Smooth muscle cell (in vitro differentiated cells): ENCODE measurements around the gene TOMM70. TPM values are rescaled to one million over a fixed set of nuclear protein-coding genes. Genes with fewer than 3 reads are reported as not detected.

Experiments
- DNase-seq: peaks from one replicate; lab custom pipeline; 2025; ENCODE audit not compliant: unreplicated experiment; lab: John Stamatoyannopoulos, UW
- H2AFZ ChIP-seq: fragments of 200-600 bp; sonication (generic); 2 replicates; pipeline ENCODE4 v1.6.0; 2016; ENCODE audit warnings: antibody characterized with exemption, low read depth, mild to moderate bottlenecking
- H3F3A ChIP-seq: fragments of 200-600 bp; sonication (generic); 2 replicates; pipeline ENCODE4 v1.6.0; 2017; ENCODE audit warnings: antibody characterized with exemption, low read depth
- H3K27ac ChIP-seq: fragments of 200-600 bp; sonication (generic); 2 replicates; pipeline ENCODE4 v1.5.1; 2016; ENCODE audit warnings: low read depth, mild to moderate bottlenecking
- H3K27me3 ChIP-seq: fragments of 200-600 bp; sonication (generic); 2 replicates; pipeline ENCODE4 v1.6.1; 2016; ENCODE audit warnings: low read depth, mild to moderate bottlenecking
- H3K36me3 ChIP-seq: fragments of 200-600 bp; sonication (generic); 2 replicates; pipeline ENCODE4 v1.5.1; 2016; ENCODE audit warnings: low read depth
- H3K4me1 ChIP-seq: fragments of 200-600 bp; sonication (generic); 2 replicates; pipeline ENCODE4 v1.5.1; 2016; ENCODE audit warnings: low read depth
- H3K4me2 ChIP-seq: fragments of 200-600 bp; sonication (generic); 2 replicates; pipeline ENCODE4 v1.6.0; 2016; ENCODE audit warnings: mild to moderate bottlenecking
- H3K4me3 ChIP-seq: fragments of 200-600 bp; sonication (generic); 2 replicates; pipeline ENCODE4 v1.5.1; 2016; ENCODE audit warnings: mild to moderate bottlenecking
- H3K79me2 ChIP-seq: fragments of 200-600 bp; sonication (generic); 2 replicates; pipeline ENCODE4 v1.6.0; 2016; ENCODE audit warnings: low read depth, mild to moderate bottlenecking
- H3K9ac ChIP-seq: fragments of 200-600 bp; sonication (generic); 2 replicates; pipeline ENCODE4 v1.6.0; 2016; ENCODE audit warnings: low read depth
- H3K9me3 ChIP-seq: fragments of 200-600 bp; sonication (generic); replicated peaks from 2 replicates; pipeline ENCODE4 v1.5.1; 2016; ENCODE audit warnings: low read depth
- H4K20me1 ChIP-seq: fragments of 200-600 bp; sonication (generic); 2 replicates; pipeline ENCODE4 v1.6.0; 2016; ENCODE audit warnings: low read depth
- CTCF ChIP-seq: fragments of 200-600 bp; sonication (generic); IDR thresholded peaks from 2 replicates; pipeline ENCODE4 v1.5.1; 2017; ENCODE audit warnings: borderline replicate concordance, mild to moderate bottlenecking, antibody characterized with exemption; ENCODE audit not compliant: insufficient read depth, poor library complexity, severe bottlenecking
- WGBS: methylation state at CpG from one replicate; pipeline ENCODE4 v1.1.7; 2016; ENCODE audit warnings: low lambda C conversion rate; 5-methylcytosine and 5-hydroxymethylcytosine counted together
- polyA plus RNA-seq: library from polyadenylated mRNA; unstranded; fragments of >200 nt; fragmentation: Nextera tagmentation; extraction: Ambion mirVana; gene quantifications from 2 replicates; pipeline ENCODE4 v1.2.1, GENCODE V29; 2016
- total RNA-seq: library from RNA; depleted of rRNA; stranded (reverse); fragments of >200 nt; gene quantifications from 2 replicates; pipeline ENCODE4 v1.2.3, GENCODE V29; 2014

Gene TOMM70
- total and polyA plus RNA-seq, 2 experiments from 2014 or later = 28.1 to 53.7 TPM

DNA sequence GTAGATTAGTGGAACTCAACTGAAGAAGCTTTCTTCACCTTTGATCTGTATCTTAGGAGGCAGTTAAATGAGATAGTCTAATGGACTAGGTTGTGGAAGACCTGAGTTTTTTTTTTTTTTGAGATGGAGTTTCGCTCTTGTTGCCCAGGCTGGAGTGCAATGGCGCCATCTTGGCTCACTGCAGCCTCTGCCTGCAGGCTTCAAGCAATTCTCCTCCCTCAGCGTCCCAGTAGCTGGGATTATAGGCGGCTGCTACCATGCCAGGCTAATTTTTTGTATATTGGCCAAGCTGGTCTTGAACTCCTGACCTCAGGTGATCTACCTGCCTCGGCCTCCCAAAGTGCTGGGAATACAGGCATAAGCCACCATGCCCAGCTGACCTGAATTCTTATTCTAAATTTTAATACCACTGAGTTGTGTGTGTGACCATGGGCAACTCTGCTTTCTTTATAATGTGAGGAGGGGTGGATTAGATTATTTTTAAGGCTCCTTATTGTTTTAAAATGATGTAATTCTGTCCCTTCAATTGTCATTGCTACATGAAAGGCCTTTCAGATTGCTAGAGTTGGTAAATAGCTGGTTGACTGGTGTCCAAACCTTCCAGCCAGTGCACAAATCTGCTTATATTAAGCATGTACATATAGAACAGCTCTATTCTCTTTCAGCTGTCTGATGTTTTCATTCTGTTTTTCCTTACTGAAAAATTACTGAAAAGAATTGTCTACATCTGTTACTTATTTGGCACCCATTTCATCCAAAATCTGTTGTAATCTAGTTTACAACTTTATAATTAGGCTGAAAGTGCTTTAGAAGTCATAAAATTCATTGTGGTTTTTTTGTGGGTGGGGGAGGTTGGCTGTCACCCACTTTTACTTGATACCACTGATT lies 2.7 kb upstream of the TOMM70 start:
- Histone ChIP-seq H3K79me2 (peaks cover 56% of the 10 kb centered on the region), H3K4me3 (peak overlapping the region; percentile 83), H3K27ac (no peak overlapping the region), H3K4me2 (peak overlapping the region; percentile 96), H3K4me1 (peaks cover 23% of the 10 kb centered on the region), H2AFZ (peak overlapping the region; percentile 2), H3K27me3 (no peaks in the 10 kb centered on the region), H3K9ac (peak overlapping the region; percentile 94), H3K36me3 (no peaks in the 10 kb centered on the region), H3K9me3 (no peaks in the 10 kb centered on the region), H3F3A (no peaks in the 10 kb centered on the region), H4K20me1 (peaks cover 21% of the 10 kb centered on the region)
- TF ChIP-seq CTCF = no peak
- DNase-seq = no peak
- WGBS = 31% methylated on average over 5 of the region's 5 CpGs

GRCh38 chr3:100402891-100403290 lies 2.0 kb upstream of the TOMM70 start:
- H3K36me3 ChIP-seq = no peaks in the 10 kb centered on the region
- TF ChIP-seq CTCF = no peak
- peak overlapping the region; percentile 94 for H3K9ac ChIP-seq
- H3K27me3 ChIP-seq = no peaks in the 10 kb centered on the region
- WGBS = 30% methylated on average over 2 of the region's 2 CpGs
- H3K4me1 ChIP-seq = peaks cover 25% of the 10 kb centered on the region
- peak overlapping the region; percentile 96 for H3K27ac ChIP-seq
- H3K4me3 ChIP-seq = peak overlapping the region; percentile 83
- no peaks in the 10 kb centered on the region for H3F3A ChIP-seq
- peak overlapping the region; percentile 2 for H2AFZ ChIP-seq
- H3K4me2 ChIP-seq = peak overlapping the region; percentile 96
- H3K79me2 ChIP-seq = peaks cover 63% of the 10 kb centered on the region
- peaks cover 28% of the 10 kb centered on the region for H4K20me1 ChIP-seq
- H3K9me3 ChIP-seq = no peaks in the 10 kb centered on the region
- DNase-seq = no peak

DNA sequence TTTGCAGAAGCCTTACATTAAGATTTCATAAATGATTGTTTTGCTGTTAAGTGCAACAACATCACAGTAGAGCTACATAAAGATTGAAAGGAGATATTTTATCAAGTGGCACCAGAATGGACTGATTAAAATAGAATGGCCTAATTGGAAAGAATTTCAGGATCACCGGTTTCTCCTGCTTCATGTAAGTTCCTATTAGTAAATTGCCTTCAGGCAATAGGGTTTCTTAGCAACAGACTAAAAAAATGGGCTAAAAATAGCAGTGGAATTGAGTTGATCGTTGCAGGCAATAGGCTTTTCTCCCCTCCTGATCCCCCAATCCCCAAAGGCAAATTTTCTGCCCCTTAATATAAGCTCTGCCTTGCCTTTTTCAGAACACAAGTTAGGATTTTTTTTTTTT lies 1.4 kb upstream of the TOMM70 start:
- peak overlapping the region; percentile 94 for H3K9ac ChIP-seq
- H3K4me3 ChIP-seq = peak overlapping the region; percentile 83
- H3K4me1 ChIP-seq = peaks cover 25% of the 10 kb centered on the region
- DNase-seq = no peak
- H3K27ac ChIP-seq = peak overlapping the region; percentile 96
- WGBS = 2% methylated on average over 2 of the region's 2 CpGs
- peaks cover 69% of the 10 kb centered on the region for H3K79me2 ChIP-seq
- no peaks in the 10 kb centered on the region for H3K36me3 ChIP-seq
- H4K20me1 ChIP-seq = peaks cover 35% of the 10 kb centered on the region
- no peaks in the 10 kb centered on the region for H3K9me3 ChIP-seq
- peak overlapping the region; percentile 91 for H2AFZ ChIP-seq
- H3K27me3 ChIP-seq = no peaks in the 10 kb centered on the region
- no peak for TF ChIP-seq CTCF
- H3K4me2 ChIP-seq = peak overlapping the region; percentile 96
- no peaks in the 10 kb centered on the region for H3F3A ChIP-seq
